NCI-H128 (cell line): ENCODE data around the gene TCF4.

Experiments
- DNase-seq: peaks from one replicate; lab custom pipeline; 2025; ENCODE audit not compliant: unreplicated experiment; lab: John Stamatoyannopoulos, UW

The TCF4 gene

GRCh38 chr18:55306359-55307024 is 281.5 kb downstream of the TCF4 start:
- no peak for DNase-seq

- DNase-seq = no peak
Measured at GRCh38 chr18:55302167-55302833, 285.7 kb downstream of the TCF4 start.

GRCh38 chr18:55301824-55302166 is 286.2 kb downstream of the TCF4 start:
- DNase-seq = no peak

GRCh38 chr18:55300936-55301531 is 287.0 kb downstream of the TCF4 start:
- DNase-seq = no peak

GRCh38 chr18:55300421-55300935 is 287.5 kb downstream of the TCF4 start:
- no peak for DNase-seq

- no peak for DNase-seq
Measured at GRCh38 chr18:55296778-55297177, 291.2 kb downstream of the TCF4 start.

GRCh38 chr18:55296115-55296514 is 291.9 kb downstream of the TCF4 start:
- no peak for DNase-seq

- no peak for DNase-seq
Measured at GRCh38 chr18:55290898-55291297, 297.1 kb downstream of the TCF4 start.

GRCh38 chr18:55289775-55290174 is 298.2 kb downstream of the TCF4 start:
- no peak for DNase-seq

GRCh38 chr18:55289048-55289447 is 298.9 kb downstream of the TCF4 start:
- no peak for DNase-seq

GRCh38 chr18:55287935-55288868 is 299.8 kb downstream of the TCF4 start:
- no peak for DNase-seq

- no peak for DNase-seq
Measured at GRCh38 chr18:55287149-55287806, 300.7 kb downstream of the TCF4 start.

- DNase-seq = no peak
Measured at GRCh38 chr18:55286257-55286825, 301.7 kb downstream of the TCF4 start.

GRCh38 chr18:55284614-55285013 is 303.4 kb downstream of the TCF4 start:
- no peak for DNase-seq

- DNase-seq = no peak
Measured at GRCh38 chr18:55283309-55283708, 304.7 kb downstream of the TCF4 start.

- DNase-seq = peak; percentile 30
Measured at GRCh38 chr18:55280503-55280902, 307.5 kb downstream of the TCF4 start.

GRCh38 chr18:55275039-55275901 is 312.7 kb downstream of the TCF4 start:
- no peak for DNase-seq

GRCh38 chr18:55272510-55273243 is 315.3 kb downstream of the TCF4 start:
- no peak for DNase-seq

GRCh38 chr18:55269622-55270021 is 318.4 kb downstream of the TCF4 start:
- DNase-seq = no peak
